ENCODE results near the gene OCIAD1.
A peak's percentile ranks its signal among the peaks of the same experiment; 100 is the strongest.

- TF ChIP-seq, protein P1, sequence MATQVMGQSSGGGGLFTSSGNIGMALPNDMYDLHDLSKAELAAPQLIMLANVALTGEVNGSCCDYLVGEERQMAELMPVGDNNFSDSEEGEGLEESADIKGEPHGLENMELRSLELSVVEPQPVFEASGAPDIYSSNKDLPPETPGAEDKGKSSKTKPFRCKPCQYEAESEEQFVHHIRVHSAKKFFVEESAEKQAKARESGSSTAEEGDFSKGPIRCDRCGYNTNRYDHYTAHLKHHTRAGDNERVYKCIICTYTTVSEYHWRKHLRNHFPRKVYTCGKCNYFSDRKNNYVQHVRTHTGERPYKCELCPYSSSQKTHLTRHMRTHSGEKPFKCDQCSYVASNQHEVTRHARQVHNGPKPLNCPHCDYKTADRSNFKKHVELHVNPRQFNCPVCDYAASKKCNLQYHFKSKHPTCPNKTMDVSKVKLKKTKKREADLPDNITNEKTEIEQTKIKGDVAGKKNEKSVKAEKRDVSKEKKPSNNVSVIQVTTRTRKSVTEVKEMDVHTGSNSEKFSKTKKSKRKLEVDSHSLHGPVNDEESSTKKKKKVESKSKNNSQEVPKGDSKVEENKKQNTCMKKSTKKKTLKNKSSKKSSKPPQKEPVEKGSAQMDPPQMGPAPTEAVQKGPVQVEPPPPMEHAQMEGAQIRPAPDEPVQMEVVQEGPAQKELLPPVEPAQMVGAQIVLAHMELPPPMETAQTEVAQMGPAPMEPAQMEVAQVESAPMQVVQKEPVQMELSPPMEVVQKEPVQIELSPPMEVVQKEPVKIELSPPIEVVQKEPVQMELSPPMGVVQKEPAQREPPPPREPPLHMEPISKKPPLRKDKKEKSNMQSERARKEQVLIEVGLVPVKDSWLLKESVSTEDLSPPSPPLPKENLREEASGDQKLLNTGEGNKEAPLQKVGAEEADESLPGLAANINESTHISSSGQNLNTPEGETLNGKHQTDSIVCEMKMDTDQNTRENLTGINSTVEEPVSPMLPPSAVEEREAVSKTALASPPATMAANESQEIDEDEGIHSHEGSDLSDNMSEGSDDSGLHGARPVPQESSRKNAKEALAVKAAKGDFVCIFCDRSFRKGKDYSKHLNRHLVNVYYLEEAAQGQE (IDR thresholded peaks at IDR 0.05): no peak
- TF ChIP-seq, protein P2, sequence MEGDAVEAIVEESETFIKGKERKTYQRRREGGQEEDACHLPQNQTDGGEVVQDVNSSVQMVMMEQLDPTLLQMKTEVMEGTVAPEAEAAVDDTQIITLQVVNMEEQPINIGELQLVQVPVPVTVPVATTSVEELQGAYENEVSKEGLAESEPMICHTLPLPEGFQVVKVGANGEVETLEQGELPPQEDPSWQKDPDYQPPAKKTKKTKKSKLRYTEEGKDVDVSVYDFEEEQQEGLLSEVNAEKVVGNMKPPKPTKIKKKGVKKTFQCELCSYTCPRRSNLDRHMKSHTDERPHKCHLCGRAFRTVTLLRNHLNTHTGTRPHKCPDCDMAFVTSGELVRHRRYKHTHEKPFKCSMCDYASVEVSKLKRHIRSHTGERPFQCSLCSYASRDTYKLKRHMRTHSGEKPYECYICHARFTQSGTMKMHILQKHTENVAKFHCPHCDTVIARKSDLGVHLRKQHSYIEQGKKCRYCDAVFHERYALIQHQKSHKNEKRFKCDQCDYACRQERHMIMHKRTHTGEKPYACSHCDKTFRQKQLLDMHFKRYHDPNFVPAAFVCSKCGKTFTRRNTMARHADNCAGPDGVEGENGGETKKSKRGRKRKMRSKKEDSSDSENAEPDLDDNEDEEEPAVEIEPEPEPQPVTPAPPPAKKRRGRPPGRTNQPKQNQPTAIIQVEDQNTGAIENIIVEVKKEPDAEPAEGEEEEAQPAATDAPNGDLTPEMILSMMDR (IDR thresholded peaks at IDR 0.05; ENCODE audit: low read depth, low read length, missing input control): no peak
- TF ChIP-seq, protein P3, sequence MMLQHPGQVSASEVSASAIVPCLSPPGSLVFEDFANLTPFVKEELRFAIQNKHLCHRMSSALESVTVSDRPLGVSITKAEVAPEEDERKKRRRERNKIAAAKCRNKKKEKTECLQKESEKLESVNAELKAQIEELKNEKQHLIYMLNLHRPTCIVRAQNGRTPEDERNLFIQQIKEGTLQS (IDR thresholded peaks at IDR 0.05): no peak
- no peak for TF ChIP-seq EGR1 (IDR thresholded peaks at IDR 0.05; ENCODE audit: low read depth in 2 of 2)
- no peak for TF ChIP-seq YY1 (IDR thresholded peaks at IDR 0.05)
- TF ChIP-seq RAD21 (IDR thresholded peaks at IDR 0.05): no peak
- TF ChIP-seq ZBTB33 (IDR thresholded peaks at IDR 0.05): peak; percentile 6
- TF ChIP-seq TAF1 (conservative IDR thresholded peaks at IDR 0.05): no peak
- no peak for TF ChIP-seq GABPA (IDR thresholded peaks at IDR 0.05 in 1 of 2, conservative IDR thresholded peaks at IDR 0.05 in 1 of 2)
- TF ChIP-seq RXRA (IDR thresholded peaks at IDR 0.05): no peak
- TF ChIP-seq HNF4A (conservative IDR thresholded peaks at IDR 0.05): peak; percentile 27 to 31
- no peak for TF ChIP-seq FOXA2 (IDR thresholded peaks at IDR 0.05)
- TF ChIP-seq JUND (IDR thresholded peaks at IDR 0.05): no peak
Measured at GRCh38 chr4:48791313-48791712, 39.6 kb upstream of the OCIAD1 start.

Data from liver (tissue), 3 donors.